LNCAP (cell line): ENCODE data around the gene KIF26A.

ENCODE experiments used
- CTCF ChIP-seq: fragments of 450-650 bp; IDR thresholded peaks from 2 replicates; pipeline ENCODE4 v1.5.1; 2017; ENCODE audit warnings: mild to moderate bottlenecking

KIF26A gene

GRCh38 chr14:104224506-104225277 lies 86.3 kb downstream of the KIF26A start:
- TF ChIP-seq CTCF: peak; percentile 88

- no peak for TF ChIP-seq CTCF
These were observed 88.3 kb downstream of the KIF26A start for GRCh38 chr14:104226421-104227383.

GRCh38 chr14:104227806-104228205 lies 89.4 kb downstream of the KIF26A start:
- no peak for TF ChIP-seq CTCF

GRCh38 chr14:104228221-104228620 lies 89.8 kb downstream of the KIF26A start:
- no peak for TF ChIP-seq CTCF

- TF ChIP-seq CTCF: no peak
These were observed 90.5 kb downstream of the KIF26A start for GRCh38 chr14:104228716-104229533.

GRCh38 chr14:104229534-104230055 lies 91.2 kb downstream of the KIF26A start:
- TF ChIP-seq CTCF: no peak
